Panc1 (cell line): ENCODE measurements around the gene ASAP2. TPM values are rescaled to one million over a fixed set of nuclear protein-coding genes. Genes with fewer than 3 reads are reported as not detected.

ENCODE experiments used
- ATAC-seq: fragments of 200-7000 bp; cut with Tn5 transposase; 2 replicates; pipeline ENCODE4 v1.9.1; 2020; ENCODE audit warnings: mild to moderate bottlenecking, moderate library complexity
- BruUV-seq: library from RNA; stranded (reverse); fragments of 400-500 nt; replicated peaks from 2 replicates; lab custom pipeline; 2021; lab: Mats Ljungman, UMichigan
- CTCF ChIA-PET: fragments of 300-600 bp; sonication (Branson Sonifier 250); formaldehyde crosslinking; loops from one replicate; lab custom pipeline; 2022; ENCODE audit warnings: antibody characterized with exemption; lab: Charles Lee
- POLR2A ChIA-PET: fragments of 300-600 bp; sonication (Branson Sonifier 250); formaldehyde crosslinking; loops from one replicate; lab custom pipeline; 2022; ENCODE audit warnings: antibody characterized with exemption; lab: Charles Lee
- DNase-seq: peaks from one replicate; pipeline ENCODE4 v3.0.0-alpha.2; 2010; ENCODE audit warnings: low read depth, low spot score
- H3K27ac ChIP-seq: 2 replicates; pipeline ENCODE4 v1.5.1; 2011; ENCODE audit warnings: mild to moderate bottlenecking, low read length, inconsistent platforms
- H3K27me3 ChIP-seq: fragments of 200-500 bp; sonication (Bioruptor generic); 2 replicates; pipeline ENCODE4 v1.6.0; 2014; ENCODE audit warnings: low read length, inconsistent platforms; ENCODE audit not compliant: control insufficient read depth, insufficient read depth
- H3K36me3 ChIP-seq: fragments of 200-500 bp; sonication (Bioruptor generic); 2 replicates; pipeline ENCODE4 v1.5.1; 2014; ENCODE audit warnings: inconsistent platforms, mild to moderate bottlenecking, low read length, moderate library complexity; ENCODE audit not compliant: control insufficient read depth, insufficient read depth
- H3K4me1 ChIP-seq: 2 replicates; pipeline ENCODE4 v1.5.1; 2011; ENCODE audit warnings: inconsistent platforms, mild to moderate bottlenecking, low read length, moderate library complexity; ENCODE audit not compliant: control insufficient read depth, insufficient read depth
- H3K4me3 ChIP-seq, 2 experiments: 2 replicates each; pipeline ENCODE4 v1.5.1; 2011 to 2012; ENCODE audit warnings: low read depth in 2 of 2, low read length in 2 of 2, mild to moderate bottlenecking in 2 of 2, inconsistent platforms in 1 of 2, moderate library complexity in 1 of 2
- H3K9me3 ChIP-seq: fragments of 200-500 bp; sonication (Bioruptor generic); 2 replicates; pipeline ENCODE4 v1.5.1; 2014; ENCODE audit warnings: low read depth, mild to moderate bottlenecking, inconsistent platforms, low read length, moderate library complexity; ENCODE audit not compliant: control insufficient read depth, insufficient read depth
- CTCF ChIP-seq: fragments of 450-650 bp; IDR thresholded peaks from 2 replicates; pipeline ENCODE4 v1.5.1; 2017; ENCODE audit warnings: mild to moderate bottlenecking
- POLR2AphosphoS5 ChIP-seq: IDR thresholded peaks from 2 replicates; pipeline ENCODE4 v1.6.1; 2012; ENCODE audit warnings: mild to moderate bottlenecking, low read depth, low read length, moderate library complexity
- REST ChIP-seq, 2 experiments: IDR thresholded peaks; 2 replicates each; pipeline ENCODE4 v1.6.1; 2011 to 2012; ENCODE audit warnings: low read depth in 2 of 2, control low read depth in 1 of 2, low read length in 1 of 2, mild to moderate bottlenecking in 1 of 2, moderate library complexity in 1 of 2; ENCODE audit not compliant: insufficient read depth in 1 of 2
- SIN3A ChIP-seq: IDR thresholded peaks from 2 replicates; pipeline ENCODE4 v1.6.1; 2012; ENCODE audit warnings: low read depth, mild to moderate bottlenecking, low read length, moderate library complexity, borderline replicate concordance; ENCODE audit not compliant: insufficient read depth
- TCF7L2 ChIP-seq: IDR thresholded peaks from 2 replicates; pipeline ENCODE4 v1.6.1; 2011; ENCODE audit warnings: mild to moderate bottlenecking, low read depth, low read length, inconsistent platforms
- in situ Hi-C: cut with HindIII; loops from 2 replicates; pipeline ENCODE4 v1.10.0; 2016; ENCODE audit warnings: low sequenced_read_pairs, low pct_unique_long_range_greater_than_20kb
- intact Hi-C: fragments of 100-400 bp; cut with micrococcal nuclease; formaldehyde crosslinking; loops from one replicate; pipeline ENCODE4 v1.10.0; 2022; ENCODE audit not compliant: unreplicated experiment
- total RNA-seq: library from RNA; stranded (reverse); gene quantifications from one replicate; pipeline ENCODE4 v1.2.1, GENCODE V29; 2021; ENCODE audit not compliant: unreplicated experiment

Gene ASAP2
- total RNA-seq, 1 experiment from 2014 or later = 107 TPM

GRCh38 chr2:9197916-9198315 is 8.7 kb upstream of the ASAP2 start:
- Histone ChIP-seq H3K27ac (no peak overlapping the region), H3K27me3 (no peaks in the 10 kb centered on the region), H3K4me1 (no peaks in the 10 kb centered on the region), H3K36me3 (no peaks in the 10 kb centered on the region), H3K9me3 (no peaks in the 10 kb centered on the region), H3K4me3 (no peak overlapping the region)
- BruUV-seq = no TSS peak
- CTCF ChIA-PET = no interaction called here
- DNase-seq = no peak
- intact Hi-C loops (no loop called here), in situ Hi-C loops (no loop called here)
- no peak for ATAC-seq
- no peak for TF ChIP-seq REST (IDR thresholded peaks at IDR 0.05; ENCODE audit: insufficient read depth in 1 of 2, low read depth in 2 of 2, low read length in 1 of 2)
- no peak for TF ChIP-seq TCF7L2
- no peak for TF ChIP-seq SIN3A
- TF ChIP-seq CTCF = no peak
- TF ChIP-seq POLR2AphosphoS5 = no peak
- POLR2A ChIA-PET = no interaction called here

GRCh38 chr2:9199716-9200632 is 6.6 kb upstream of the ASAP2 start:
- Histone ChIP-seq H3K27me3 (no peaks in the 10 kb centered on the region), H3K27ac (no peak overlapping the region), H3K36me3 (no peaks in the 10 kb centered on the region), H3K4me1 (peaks cover under 1% of the 10 kb centered on the region; the same call in 1 of the 2 replicates), H3K4me3 (no peak overlapping the region), H3K9me3 (no peaks in the 10 kb centered on the region)
- DNase-seq (no peak), ATAC-seq (no peak)
- CTCF ChIA-PET = interaction anchor here (0.6 kb wide), 1 partner anchor 28 kb away, joined by 3 read pairs; no protein-coding TSS in a partner anchor
- TF ChIP-seq TCF7L2 (no peak), POLR2AphosphoS5 (no peak), CTCF (no peak), SIN3A (no peak), REST (IDR thresholded peaks at IDR 0.05; ENCODE audit: insufficient read depth in 1 of 2, low read depth in 2 of 2, low read length in 1 of 2) (no peak)
- no TSS peak for BruUV-seq
- POLR2A ChIA-PET = no interaction called here
- intact Hi-C loops = no loop called here
- in situ Hi-C loops = no loop called here
